ENCODE results near the gene TOR2A.
"Not testable (repeated sequence)": the region's sequence is repeated elsewhere in the genome, so short reads cannot be mapped to it uniquely, and the experiment has no call there.

The TOR2A gene

GRCh38 chr9:127767410-127767809 is 32.3 kb upstream of the TOR2A start:
- H3K9ac ChIP-seq (ENCODE audit: low read depth, low read length), result peak overlapping the region; percentile 31; the same call in 1 of the 2 replicates
- peaks cover 25% of the 10 kb centered on the region for H3K4me1 ChIP-seq (ENCODE audit: control insufficient read depth, insufficient read depth, low read length)
- H3K9me3 ChIP-seq (ENCODE audit: control insufficient read depth, insufficient read depth, low read length), result no peaks in the 10 kb centered on the region
- no peak overlapping the region for H3K27ac ChIP-seq (ENCODE audit: low read depth, low read length)
- no peaks in the 10 kb centered on the region for H3K27me3 ChIP-seq (ENCODE audit: control insufficient read depth, insufficient read depth, low read length)
- no peaks in the 10 kb centered on the region for H3K36me3 ChIP-seq (ENCODE audit: control insufficient read depth, insufficient read depth, low read length)
- no peak overlapping the region for H3K4me3 ChIP-seq (ENCODE audit: low read depth, low read length)

GRCh38 chr9:127765418-127765817 is 30.3 kb upstream of the TOR2A start:
- H3K9me3 ChIP-seq (ENCODE audit: control insufficient read depth, insufficient read depth, low read length), result no peaks in the 10 kb centered on the region
- no peaks in the 10 kb centered on the region for H3K27me3 ChIP-seq (ENCODE audit: control insufficient read depth, insufficient read depth, low read length)
- H3K4me3 ChIP-seq (ENCODE audit: low read depth, low read length), result no peak overlapping the region
- H3K9ac ChIP-seq (ENCODE audit: low read depth, low read length), result no peak overlapping the region
- peaks cover 27% of the 10 kb centered on the region for H3K4me1 ChIP-seq (ENCODE audit: control insufficient read depth, insufficient read depth, low read length)
- no peaks in the 10 kb centered on the region for H3K36me3 ChIP-seq (ENCODE audit: control insufficient read depth, insufficient read depth, low read length)
- no peak overlapping the region for H3K27ac ChIP-seq (ENCODE audit: low read depth, low read length)

- Histone ChIP-seq H3K27ac (ENCODE audit: low read depth, low read length) (no peak overlapping the region), H3K4me1 (ENCODE audit: control insufficient read depth, insufficient read depth, low read length) (peaks cover 19% of the 10 kb centered on the region), H3K4me3 (ENCODE audit: low read depth, low read length) (no peak overlapping the region), H3K36me3 (ENCODE audit: control insufficient read depth, insufficient read depth, low read length) (no peaks in the 10 kb centered on the region), H3K9me3 (ENCODE audit: control insufficient read depth, insufficient read depth, low read length) (no peaks in the 10 kb centered on the region), H3K9ac (ENCODE audit: low read depth, low read length) (no peak overlapping the region), H3K27me3 (ENCODE audit: control insufficient read depth, insufficient read depth, low read length) (no peaks in the 10 kb centered on the region)
Measured at GRCh38 chr9:127763918-127764384, 28.9 kb upstream of the TOR2A start.

GRCh38 chr9:127762111-127762676 is 27.1 kb upstream of the TOR2A start:
- no peaks in the 10 kb centered on the region for H3K27me3 ChIP-seq (ENCODE audit: control insufficient read depth, insufficient read depth, low read length)
- no peaks in the 10 kb centered on the region for H3K9me3 ChIP-seq (ENCODE audit: control insufficient read depth, insufficient read depth, low read length)
- H3K4me3 ChIP-seq (ENCODE audit: low read depth, low read length), result no peak overlapping the region
- no peaks in the 10 kb centered on the region for H3K36me3 ChIP-seq (ENCODE audit: control insufficient read depth, insufficient read depth, low read length)
- H3K9ac ChIP-seq (ENCODE audit: low read depth, low read length), result no peak overlapping the region
- H3K4me1 ChIP-seq (ENCODE audit: control insufficient read depth, insufficient read depth, low read length), result peaks cover 16% of the 10 kb centered on the region
- no peak overlapping the region for H3K27ac ChIP-seq (ENCODE audit: low read depth, low read length)

- Histone ChIP-seq H3K36me3 (ENCODE audit: control insufficient read depth, insufficient read depth, low read length) (no peaks in the 10 kb centered on the region), H3K4me1 (ENCODE audit: control insufficient read depth, insufficient read depth, low read length) (peaks cover 16% of the 10 kb centered on the region), H3K27me3 (ENCODE audit: control insufficient read depth, insufficient read depth, low read length) (peaks cover under 1% of the 10 kb centered on the region; the same call in 1 of the 2 replicates), H3K27ac (ENCODE audit: low read depth, low read length) (no peak overlapping the region), H3K9me3 (ENCODE audit: control insufficient read depth, insufficient read depth, low read length) (no peaks in the 10 kb centered on the region), H3K4me3 (ENCODE audit: low read depth, low read length) (no peak overlapping the region), H3K9ac (ENCODE audit: low read depth, low read length) (no peak overlapping the region)
Measured at GRCh38 chr9:127761491-127761956, 26.4 kb upstream of the TOR2A start.

GRCh38 chr9:127761061-127761460 is 26.0 kb upstream of the TOR2A start:
- no peak overlapping the region for H3K4me3 ChIP-seq (ENCODE audit: low read depth, low read length)
- no peaks in the 10 kb centered on the region for H3K9me3 ChIP-seq (ENCODE audit: control insufficient read depth, insufficient read depth, low read length)
- H3K36me3 ChIP-seq (ENCODE audit: control insufficient read depth, insufficient read depth, low read length), result no peaks in the 10 kb centered on the region
- H3K9ac ChIP-seq (ENCODE audit: low read depth, low read length), result no peak overlapping the region
- no peak overlapping the region for H3K27ac ChIP-seq (ENCODE audit: low read depth, low read length)
- H3K27me3 ChIP-seq (ENCODE audit: control insufficient read depth, insufficient read depth, low read length), result peaks cover 5% of the 10 kb centered on the region; the same call in 1 of the 2 replicates
- peaks cover 16% of the 10 kb centered on the region for H3K4me1 ChIP-seq (ENCODE audit: control insufficient read depth, insufficient read depth, low read length)

GRCh38 chr9:127758843-127759242 is 23.7 kb upstream of the TOR2A start:
- H3K4me1 ChIP-seq (ENCODE audit: control insufficient read depth, insufficient read depth, low read length), result peaks cover 15% of the 10 kb centered on the region
- H3K27me3 ChIP-seq (ENCODE audit: control insufficient read depth, insufficient read depth, low read length), result peaks cover 13% of the 10 kb centered on the region
- no peaks in the 10 kb centered on the region for H3K36me3 ChIP-seq (ENCODE audit: control insufficient read depth, insufficient read depth, low read length)
- no peak overlapping the region for H3K27ac ChIP-seq (ENCODE audit: low read depth, low read length)
- no peaks in the 10 kb centered on the region for H3K9me3 ChIP-seq (ENCODE audit: control insufficient read depth, insufficient read depth, low read length)
- H3K4me3 ChIP-seq (ENCODE audit: low read depth, low read length), result no peak overlapping the region
- no peak overlapping the region for H3K9ac ChIP-seq (ENCODE audit: low read depth, low read length)

GRCh38 chr9:127756776-127757175 is 21.7 kb upstream of the TOR2A start:
- H3K27me3 ChIP-seq (ENCODE audit: control insufficient read depth, insufficient read depth, low read length), result peaks cover 28% of the 10 kb centered on the region
- not testable (repeated sequence) for H3K36me3 ChIP-seq (ENCODE audit: control insufficient read depth, insufficient read depth, low read length); H3K9me3 ChIP-seq (ENCODE audit: control insufficient read depth, insufficient read depth, low read length)

GRCh38 chr9:127756233-127756632 is 21.1 kb upstream of the TOR2A start:
- H3K9me3 ChIP-seq (ENCODE audit: control insufficient read depth, insufficient read depth, low read length), result no peaks in the 10 kb centered on the region
- no peaks in the 10 kb centered on the region for H3K36me3 ChIP-seq (ENCODE audit: control insufficient read depth, insufficient read depth, low read length)
- no peak overlapping the region for H3K4me3 ChIP-seq (ENCODE audit: low read depth, low read length)
- H3K9ac ChIP-seq (ENCODE audit: low read depth, low read length), result no peak overlapping the region
- H3K27ac ChIP-seq (ENCODE audit: low read depth, low read length), result no peak overlapping the region
- H3K4me1 ChIP-seq (ENCODE audit: control insufficient read depth, insufficient read depth, low read length), result no peaks in the 10 kb centered on the region; the same call in 1 of the 2 replicates
- H3K27me3 ChIP-seq (ENCODE audit: control insufficient read depth, insufficient read depth, low read length), result peaks cover 28% of the 10 kb centered on the region

More at GRCh38 chr9:127756776-127757175, 21.7 kb upstream of the TOR2A start:
- not testable (repeated sequence) for H3K4me1 ChIP-seq (ENCODE audit: control insufficient read depth, insufficient read depth, low read length); H3K4me3 ChIP-seq (ENCODE audit: low read depth, low read length); H3K9ac ChIP-seq (ENCODE audit: low read depth, low read length); H3K27ac ChIP-seq (ENCODE audit: low read depth, low read length)

- Histone ChIP-seq H3K27me3 (ENCODE audit: control insufficient read depth, insufficient read depth, low read length) (peaks cover 28% of the 10 kb centered on the region), H3K36me3 (ENCODE audit: control insufficient read depth, insufficient read depth, low read length) (peaks cover 3% of the 10 kb centered on the region; the same call in 1 of the 2 replicates), H3K4me3 (ENCODE audit: low read depth, low read length) (peak overlapping the region; percentile 79), H3K27ac (ENCODE audit: low read depth, low read length) (peak overlapping the region; percentile 47), H3K4me1 (ENCODE audit: control insufficient read depth, insufficient read depth, low read length) (no peaks in the 10 kb centered on the region; the same call in 1 of the 2 replicates), H3K9ac (ENCODE audit: low read depth, low read length) (peak overlapping the region; percentile 61; the same call in 1 of the 2 replicates), H3K9me3 (ENCODE audit: control insufficient read depth, insufficient read depth, low read length) (no peaks in the 10 kb centered on the region)
Measured at GRCh38 chr9:127755061-127756060, 20.3 kb upstream of the TOR2A start.

All from HUES48 (cell line).